ENCODE measurements around the gene ZNF345.

ZNF345 gene

GRCh38 chr19:36850559-36851442 is at the start of gene ZNF345:
Gene ZNF345 (plus strand): TSS chr19:36850876. CDS start chr19:36876831, 25,955 bp downstream.
- DNase-seq = peak; percentile 92

GRCh38 chr19:36805364-36805763 is 45.3 kb upstream of the ZNF345 start:
- DNase-seq = no peak

GRCh38 chr19:36807029-36807428 is 43.6 kb upstream of the ZNF345 start:
- no peak for DNase-seq

GRCh38 chr19:36819130-36819630 is 31.5 kb upstream of the ZNF345 start:
- no peak for DNase-seq

- no peak for DNase-seq
Observed at GRCh38 chr19:36821758-36822157, 28.9 kb upstream of the ZNF345 start.

GRCh38 chr19:36833430-36833829 is 17.2 kb upstream of the ZNF345 start:
- no peak for DNase-seq

GRCh38 chr19:36837176-36837905 is 13.3 kb upstream of the ZNF345 start:
- DNase-seq = no peak

GRCh38 chr19:36837906-36838783 is 12.5 kb upstream of the ZNF345 start, which contains the start of gene ZNF790:
Gene ZNF790 (minus strand): TSS chr19:36838387. CDS start chr19:36825619, 12,768 bp downstream.
- DNase-seq = peak; percentile 93

GRCh38 chr19:36838784-36839324 is 11.8 kb upstream of the ZNF345 start:
- DNase-seq = no peak

- DNase-seq = no peak
Observed at GRCh38 chr19:36847968-36848367, 2.7 kb upstream of the ZNF345 start.

- DNase-seq = peak; percentile 94
Observed at GRCh38 chr19:36849701-36850558, 746 bp upstream of the ZNF345 start.

GRCh38 chr19:36851898-36852297 is 1.2 kb downstream of the ZNF345 start:
- DNase-seq = no peak

- no peak for DNase-seq
Observed at GRCh38 chr19:36876993-36877938, 26.6 kb downstream of the ZNF345 start.

- no peak for DNase-seq
Observed at GRCh38 chr19:36891768-36892357, 41.2 kb downstream of the ZNF345 start.

GRCh38 chr19:36894849-36895383 is 44.2 kb downstream of the ZNF345 start:
- DNase-seq = no peak

- no peak for DNase-seq
Observed at GRCh38 chr19:36898422-36898821, 47.7 kb downstream of the ZNF345 start.

GRCh38 chr19:36915992-36916830 is 65.5 kb downstream of the ZNF345 start, which contains the start of the genes ZNF568 and ZNF829:
Gene ZNF568 (plus strand): TSS chr19:36916332. CDS start chr19:36922771, 6,439 bp downstream.
Gene ZNF829 (minus strand): TSS chr19:36916291. CDS start chr19:36915167, 1,124 bp downstream.
- DNase-seq = peak; percentile 91

GRCh38 chr19:36916991-36917390 is 66.3 kb downstream of the ZNF345 start:
- DNase-seq = no peak

Measured in midbrain (tissue), 1 donor.